ENCODE data around the gene PTPN4.
"Not testable (repeated sequence)": the region's sequence is repeated elsewhere in the genome, so short reads cannot be mapped to it uniquely, and the experiment has no call there.

The PTPN4 gene

DNA sequence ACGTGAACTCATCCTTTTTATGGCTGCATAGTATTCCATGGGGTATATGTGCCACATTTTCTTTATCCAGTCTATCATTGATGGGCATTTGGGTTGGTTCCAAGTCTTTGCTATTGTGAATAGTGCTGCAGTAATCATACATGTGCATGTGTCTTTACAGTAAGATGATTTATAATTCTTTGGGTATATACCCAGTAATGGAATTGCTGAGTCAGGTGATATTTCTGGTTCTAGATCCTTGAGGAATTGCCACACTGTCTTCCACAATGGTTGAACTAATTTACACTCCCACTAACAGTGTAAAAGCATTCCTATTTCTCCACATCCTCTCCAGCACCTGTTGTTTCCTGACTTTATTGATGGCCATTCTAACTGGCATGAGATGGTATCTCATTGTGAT lies 262.8 kb downstream of the PTPN4 start:
- Mint-ChIP-seq H3K9me3 (peaks cover 11% of the 10 kb centered on the region), H3K36me3 (ENCODE audit: low read depth) (peaks cover 24% of the 10 kb centered on the region)
- not testable (repeated sequence) for H3K27ac Mint-ChIP-seq; H3K27me3 Mint-ChIP-seq; H3K4me1 Mint-ChIP-seq (ENCODE audit: low read depth); H3K4me3 Mint-ChIP-seq

DNA sequence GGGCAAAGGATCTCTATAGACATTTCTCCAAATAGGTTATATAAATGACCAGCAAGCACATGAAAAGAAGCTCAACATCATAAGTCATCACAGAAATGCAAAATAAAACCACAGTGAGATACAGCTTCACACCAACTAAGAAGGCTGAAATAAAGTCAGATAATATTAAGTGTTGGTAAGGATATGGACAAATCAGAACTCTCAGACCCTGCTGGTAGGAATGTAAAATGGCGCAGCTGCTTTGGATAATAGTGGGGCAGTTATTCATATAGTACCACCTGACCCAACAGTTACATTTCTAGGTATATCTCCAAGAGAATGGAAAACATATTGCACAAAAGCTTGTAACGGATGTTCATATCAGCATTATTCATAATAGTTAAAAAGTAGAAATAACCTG lies 267.2 kb downstream of the PTPN4 start:
- Mint-ChIP-seq H3K27ac (no peak overlapping the region), H3K9me3 (peaks cover 11% of the 10 kb centered on the region), H3K27me3 (no peaks in the 10 kb centered on the region), H3K4me1 (ENCODE audit: low read depth) (no peaks in the 10 kb centered on the region), H3K4me3 (no peak overlapping the region), H3K36me3 (ENCODE audit: low read depth) (peaks cover 19% of the 10 kb centered on the region)

DNA sequence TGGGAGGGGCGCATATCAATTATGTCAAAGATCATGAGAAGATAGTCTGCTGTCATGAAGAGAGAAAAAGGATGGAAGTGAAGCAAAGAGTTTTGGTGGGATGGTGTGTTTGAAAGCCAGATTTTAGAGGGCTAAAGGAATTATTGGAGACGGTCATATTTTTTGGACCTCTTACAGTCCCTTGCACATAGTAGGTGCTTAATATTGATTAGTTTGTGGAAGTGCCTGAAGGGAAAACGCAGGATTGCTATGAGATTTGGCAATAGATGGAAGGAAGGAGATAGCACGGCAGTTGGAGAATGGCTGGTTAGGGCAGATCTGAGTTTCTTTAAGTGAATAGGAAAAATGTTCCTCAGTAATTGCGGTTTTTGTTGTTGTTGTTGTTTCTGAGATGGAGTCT lies 269.1 kb downstream of the PTPN4 start:
- Mint-ChIP-seq H3K4me3 (no peak overlapping the region), H3K27me3 (no peaks in the 10 kb centered on the region), H3K36me3 (ENCODE audit: low read depth) (peaks cover 10% of the 10 kb centered on the region), H3K27ac (no peak overlapping the region), H3K4me1 (ENCODE audit: low read depth) (no peaks in the 10 kb centered on the region), H3K9me3 (peaks cover 7% of the 10 kb centered on the region)

DNA sequence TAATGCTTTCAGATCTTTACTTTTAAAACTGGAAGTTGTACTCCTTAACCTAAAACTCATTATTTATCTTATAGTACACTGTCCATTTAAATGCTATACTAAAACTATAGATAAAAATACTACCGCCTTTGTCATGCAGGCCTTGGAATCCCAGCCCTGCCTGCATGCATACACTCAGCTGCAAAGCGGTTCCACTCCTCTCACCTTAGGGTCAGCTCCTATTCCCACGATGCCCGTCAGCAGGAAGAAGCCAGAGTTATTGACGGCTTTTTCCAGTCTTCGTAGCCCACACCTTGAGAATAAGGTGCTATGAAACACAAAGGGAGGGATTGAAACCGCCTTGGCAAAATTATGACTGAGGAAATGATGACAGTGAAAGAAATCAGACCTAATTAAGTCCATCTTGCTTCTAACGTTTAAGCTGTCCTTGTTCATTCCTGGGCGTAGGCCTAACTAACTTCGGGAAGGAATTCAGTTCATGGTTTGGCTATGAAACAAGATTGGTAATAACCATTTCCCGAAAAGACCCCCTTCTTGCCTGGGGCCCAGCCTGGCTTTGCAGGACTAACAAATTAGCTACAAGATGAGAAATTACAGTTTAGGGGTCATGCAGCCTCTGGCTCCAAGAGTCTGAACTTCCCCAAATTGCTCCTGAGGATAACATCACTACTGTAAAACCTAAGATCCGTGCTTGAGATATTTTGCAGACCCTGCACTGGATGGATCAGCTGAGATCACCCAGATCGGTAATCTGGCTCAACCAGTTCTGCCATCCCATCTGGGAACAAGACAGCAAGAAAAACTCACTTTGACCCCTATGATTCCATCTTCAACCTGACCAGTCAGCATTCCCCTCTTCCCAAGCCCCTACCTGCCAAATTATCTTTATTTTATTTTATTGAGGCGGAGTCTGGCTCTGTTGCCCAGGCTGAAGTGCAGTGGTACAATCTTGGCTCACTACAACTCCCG lies 270.2 kb downstream of the PTPN4 start:
- Mint-ChIP-seq H3K27ac (no peak overlapping the region), H3K27me3 (no peaks in the 10 kb centered on the region), H3K9me3 (peaks cover 5% of the 10 kb centered on the region), H3K4me1 (ENCODE audit: low read depth) (no peaks in the 10 kb centered on the region), H3K4me3 (no peak overlapping the region), H3K36me3 (ENCODE audit: low read depth) (peaks cover 5% of the 10 kb centered on the region)

DNA sequence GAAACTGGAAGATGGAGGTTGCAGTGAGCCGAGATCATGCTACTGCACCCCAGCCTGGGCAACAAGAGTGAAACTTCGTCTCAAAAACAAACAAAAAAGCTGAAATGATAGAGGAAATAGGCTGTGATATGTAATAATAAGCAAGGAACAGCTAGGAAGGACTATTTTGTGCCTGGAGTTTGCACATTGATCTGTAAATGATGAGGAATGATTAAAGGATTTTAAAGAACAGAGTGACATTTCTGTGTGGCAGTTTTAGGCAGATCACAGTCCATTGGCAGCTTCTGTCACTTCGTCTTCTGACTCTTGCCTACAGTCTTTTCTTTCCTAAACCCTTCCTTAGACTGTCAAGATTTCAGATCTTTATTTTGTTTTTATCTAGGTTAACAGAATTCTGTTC lies 272.6 kb downstream of the PTPN4 start:
- Mint-ChIP-seq H3K4me1 (ENCODE audit: low read depth) (no peaks in the 10 kb centered on the region), H3K27me3 (no peaks in the 10 kb centered on the region), H3K36me3 (ENCODE audit: low read depth) (no peaks in the 10 kb centered on the region), H3K27ac (no peak overlapping the region), H3K4me3 (no peak overlapping the region), H3K9me3 (no peaks in the 10 kb centered on the region)
